Breast epithelium (tissue), 4 donors: Measurements from ENCODE around the gene HLA-DQA2. TPM values are rescaled to one million over a fixed set of nuclear protein-coding genes. Genes with fewer than 3 reads are reported as not detected.

Experiments
- DNase-seq, 2 donors: peaks; one replicate each; pipeline ENCODE4 v3.0.0-alpha.2; 2019; ENCODE audit warnings: low spot score in 2 of 2
- H3K27ac ChIP-seq, 2 donors: fragments of 200-600 bp; sonication (generic) in 1 of 2; one replicate each; pipeline ENCODE4 v1.5.1; 2016 to 2019; ENCODE audit warnings: mild to moderate bottlenecking in 1 of 2
- H3K27me3 ChIP-seq, 2 donors: fragments of 200-600 bp; sonication (generic) in 1 of 2; one replicate each; pipeline versions ENCODE4 v1.5.1 to v1.6.0; 2017 to 2019; ENCODE audit warnings: control low read depth in 1 of 2, mild to moderate bottlenecking in 1 of 2
- H3K36me3 ChIP-seq: fragments of 200-600 bp; one replicate; pipeline ENCODE4 v1.5.1; 2019
- H3K4me1 ChIP-seq, 2 donors: fragments of 200-600 bp; sonication (generic); one replicate each; pipeline ENCODE4 v1.5.1; 2016 to 2019; ENCODE audit warnings: control low read depth in 1 of 2
- H3K4me3 ChIP-seq, 3 donors: fragments of 200-600 bp; sonication (generic); 1 replicate in 2 of 3; 2 replicates in 1 of 3; pipeline ENCODE4 v1.5.1; 2016 to 2019; ENCODE audit warnings: mild to moderate bottlenecking in 3 of 3, moderate library complexity in 2 of 3
- H3K9me3 ChIP-seq, 2 donors: fragments of 200-600 bp; sonication (generic) in 1 of 2; one replicate each; pipeline ENCODE4 v1.5.1; 2016 to 2019; ENCODE audit warnings: control low read depth in 1 of 2
- CTCF ChIP-seq, 3 donors: fragments of 450-650 bp; IDR thresholded peaks; one replicate each; pipeline ENCODE4 v1.5.1; 2016 to 2017; ENCODE audit warnings: antibody characterized with exemption in 3 of 3, mild to moderate bottlenecking in 3 of 3, moderate library complexity in 3 of 3
- POLR2A ChIP-seq: fragments of 450-650 bp; IDR thresholded peaks from one replicate; pipeline ENCODE4 v1.6.1; 2016; ENCODE audit warnings: antibody characterized with exemption, mild to moderate bottlenecking, moderate library complexity
- POLR2AphosphoS5 ChIP-seq, 3 donors: sonication (generic); formaldehyde crosslinking; IDR thresholded peaks; one replicate each; pipeline ENCODE4 v1.6.1; 2017; ENCODE audit warnings: antibody characterized with exemption in 3 of 3
- intact Hi-C: fragments of 100-400 bp; cut with DNase I; formaldehyde crosslinking; loops from one replicate; pipeline ENCODE4 v1.15.1; 2023; ENCODE audit warnings: low total_unique reads
- total RNA-seq, 3 donors: library from RNA; depleted of rRNA; stranded (reverse); fragments of >200 nt; gene quantifications; one replicate each; pipeline ENCODE4 v1.1.0, GENCODE V29; 2016

HLA-DQA2 gene
- total RNA-seq, 3 donors from 2014 or later = 0.48 to 2.0 (median 2.0) TPM

GRCh38 chr6:32792901-32793435 lies 51.8 kb downstream of the HLA-DQA2 start:
- intact Hi-C loops = loop anchor here (10.0 kb wide), 1 partner anchor 88 kb away; no protein-coding TSS in a partner anchor
- no peak for TF ChIP-seq CTCF (IDR thresholded peaks at IDR 0.05)
- TF ChIP-seq POLR2A = no peak
- no peak for TF ChIP-seq POLR2AphosphoS5 (IDR thresholded peaks at IDR 0.05)

DNA sequence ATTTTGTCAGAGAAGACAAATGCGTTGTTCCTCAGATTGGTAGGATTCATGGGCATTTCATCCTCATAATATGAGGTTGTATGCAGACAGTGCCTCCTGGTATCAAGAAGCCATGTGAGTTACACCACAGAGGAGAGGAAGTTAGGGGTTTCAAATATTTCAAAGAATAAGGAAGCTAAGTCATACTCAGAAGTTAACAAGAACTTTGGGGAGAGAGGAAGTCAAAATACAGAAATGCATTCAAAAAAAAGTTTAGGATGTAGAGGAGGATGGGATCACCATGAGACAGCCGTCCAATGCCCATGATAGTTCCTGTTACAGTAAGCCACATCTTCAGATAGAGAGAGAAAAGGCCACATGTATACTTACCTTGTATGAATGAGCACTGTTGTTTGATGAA lies 53.3 kb downstream of the HLA-DQA2 start:
- intact Hi-C loops = loop anchor here (10.0 kb wide), 1 partner anchor 90 kb away; no protein-coding TSS in a partner anchor
- no peak overlapping the region for H3K4me3 ChIP-seq
- peaks cover 0 to 6% of the 10 kb centered on the region in 2 donors for H3K9me3 ChIP-seq
- no peaks in the 10 kb centered on the region for H3K4me1 ChIP-seq
- no peak overlapping the region for H3K27ac ChIP-seq
- no peak for DNase-seq
- H3K36me3 ChIP-seq = no peaks in the 10 kb centered on the region
- peaks cover 0 to 7% of the 10 kb centered on the region in 2 donors for H3K27me3 ChIP-seq
- TF ChIP-seq POLR2A = no peak
- TF ChIP-seq CTCF (IDR thresholded peaks at IDR 0.05) = no peak
- no peak for TF ChIP-seq POLR2AphosphoS5 (IDR thresholded peaks at IDR 0.05)

More at GRCh38 chr6:32792901-32793435, 51.8 kb downstream of the HLA-DQA2 start:
- Histone ChIP-seq H3K36me3 (no peaks in the 10 kb centered on the region), H3K27ac (no peak overlapping the region), H3K4me3 (no peak overlapping the region), H3K9me3 (no peaks in the 10 kb centered on the region), H3K27me3 (peaks cover 0 to 7% of the 10 kb centered on the region in 2 donors), H3K4me1 (no peaks in the 10 kb centered on the region)
- no peak for DNase-seq

Other genes with a start within 250 kb of the HLA-DQA2 start
- gene HLA-DRB5, start 211.1 kb upstream of the HLA-DQA2 start, total RNA-seq = 10 to 100 TPM in 1 of 3 donors, 1 to 10 TPM in 1, under 1 TPM in 1; 0.32 to 66.2 (median 8.8) TPM
- gene HLA-DRB1, start 151.5 kb upstream of the HLA-DQA2 start, total RNA-seq = 10 to 100 TPM; 28.2 to 90.3 (median 44.2) TPM
- gene HLA-DQA1, start 104.0 kb upstream of the HLA-DQA2 start, total RNA-seq = 10 to 100 TPM in 2 of 3 donors, 1 to 10 TPM in 1; 1.6 to 19.2 (median 15.0) TPM
- gene HLA-DQB1, start 74.7 kb upstream of the HLA-DQA2 start, total RNA-seq = 1 to 10 TPM; 1.3 to 7.2 (median 5.4) TPM
- gene HLA-DQB2, start 22.1 kb downstream of the HLA-DQA2 start, total RNA-seq = 1 to 10 TPM; 1.3 to 1.6 (median 1.5) TPM
- 1 to 10 TPM in 2 of 3 donors, not detected in 1; 1.5 to 2.0 TPM for gene HLA-DOB, start 75.6 kb downstream of the HLA-DQA2 start, total RNA-seq
- gene TAP2, start 97.3 kb downstream of the HLA-DQA2 start, total RNA-seq = 10 to 100 TPM in 1 of 3 donors, 1 to 10 TPM in 2; 7.7 to 18.0 (median 9.5) TPM
- 10 to 100 TPM; 36.0 to 47.3 (median 44.9) TPM for gene PSMB8, start 102.7 kb downstream of the HLA-DQA2 start, total RNA-seq
- gene TAP1, start 112.3 kb downstream of the HLA-DQA2 start, total RNA-seq = 10 to 100 TPM; 24.2 to 40.6 (median 28.7) TPM
- 10 to 100 TPM; 16.8 to 25.9 (median 19.2) TPM for gene PSMB9, start 112.8 kb downstream of the HLA-DQA2 start, total RNA-seq
- gene HLA-DMB, start 199.6 kb downstream of the HLA-DQA2 start, total RNA-seq = 10 to 100 TPM; 16.4 to 52.0 (median 34.6) TPM
- gene HLA-DMA, start 211.7 kb downstream of the HLA-DQA2 start, total RNA-seq = 10 to 100 TPM; 28.5 to 41.9 (median 30.9) TPM
- gene BRD2, start 227.2 kb downstream of the HLA-DQA2 start, total RNA-seq = 100 to 1,000 TPM; 111 to 159 (median 122) TPM